BE2C (cell line): ENCODE results near the gene ZFP36.

Experiments
- DNase-seq: peaks from one replicate; pipeline ENCODE4 v3.0.0-alpha.2; 2020
- H3K27me3 ChIP-seq: fragments of 250-450 bp; sonication (Bioruptor Pico); 2 replicates; pipeline ENCODE4 v1.5.1; 2020; ENCODE audit warnings: mild to moderate bottlenecking
- H3K36me3 ChIP-seq: fragments of 250-450 bp; sonication (Bioruptor Pico); 2 replicates; pipeline ENCODE4 v1.5.1; 2020; ENCODE audit warnings: mild to moderate bottlenecking
- H3K4me1 ChIP-seq: fragments of 250-450 bp; sonication (Bioruptor Pico); 2 replicates; pipeline ENCODE4 v1.5.1; 2020
- H3K4me3 ChIP-seq: 2 replicates; pipeline ENCODE4 v1.5.1; 2011; ENCODE audit warnings: low read depth, low read length
- H3K9me3 ChIP-seq: fragments of 250-450 bp; sonication (Bioruptor Pico); 2 replicates; pipeline ENCODE4 v1.5.1; 2020
- CTCF ChIP-seq: IDR thresholded peaks from 2 replicates; pipeline ENCODE4 v1.5.1; 2012; ENCODE audit warnings: mild to moderate bottlenecking, low read depth, low read length

The ZFP36 gene

GRCh38 chr19:39403331-39404312 is 3.0 kb upstream of the ZFP36 start:
- Histone ChIP-seq H3K4me1 (peaks cover 26% of the 10 kb centered on the region), H3K4me3 (peak overlapping the region; percentile 56), H3K27me3 (no peaks in the 10 kb centered on the region), H3K9me3 (no peaks in the 10 kb centered on the region), H3K36me3 (no peaks in the 10 kb centered on the region)
- DNase-seq = peak; percentile 92
- no peak for TF ChIP-seq CTCF

- Histone ChIP-seq H3K36me3 (no peaks in the 10 kb centered on the region), H3K4me1 (peaks cover 26% of the 10 kb centered on the region), H3K27me3 (no peaks in the 10 kb centered on the region), H3K4me3 (no peak overlapping the region), H3K9me3 (no peaks in the 10 kb centered on the region)
- no peak for TF ChIP-seq CTCF
- DNase-seq = no peak
These were observed 1.2 kb upstream of the ZFP36 start for GRCh38 chr19:39405261-39405957.

- no peaks in the 10 kb centered on the region for H3K27me3 ChIP-seq
- peak overlapping the region; percentile 87 for H3K4me3 ChIP-seq
- DNase-seq = no peak
- H3K36me3 ChIP-seq = no peaks in the 10 kb centered on the region
- H3K4me1 ChIP-seq = peaks cover 26% of the 10 kb centered on the region
- no peak for TF ChIP-seq CTCF
- H3K9me3 ChIP-seq = no peaks in the 10 kb centered on the region
These were observed 540 bp upstream of the ZFP36 start for GRCh38 chr19:39405958-39406655.

- no peak for DNase-seq
- peaks cover 21% of the 10 kb centered on the region for H3K4me1 ChIP-seq
These were observed 688 bp downstream of the ZFP36 start for GRCh38 chr19:39407410-39407659.

GRCh38 chr19:39407660-39408391 is 1.2 kb downstream of the ZFP36 start:
- H3K36me3 ChIP-seq = no peaks in the 10 kb centered on the region
- no peaks in the 10 kb centered on the region for H3K27me3 ChIP-seq
- no peak for TF ChIP-seq CTCF
- H3K4me1 ChIP-seq = peaks cover 16% of the 10 kb centered on the region
- DNase-seq = no peak
- H3K9me3 ChIP-seq = no peaks in the 10 kb centered on the region
- peak overlapping the region; percentile 87 for H3K4me3 ChIP-seq

More at GRCh38 chr19:39407410-39407659, 688 bp downstream of the ZFP36 start:
- TF ChIP-seq CTCF = no peak
- no peaks in the 10 kb centered on the region for H3K27me3 ChIP-seq
- H3K9me3 ChIP-seq = no peaks in the 10 kb centered on the region
- peak overlapping the region; percentile 87 for H3K4me3 ChIP-seq
- H3K36me3 ChIP-seq = no peaks in the 10 kb centered on the region
